K562 (cell line): ENCODE data around the gene HEG1.

Experiments
- FOSL1 ChIP-seq: fragments of 200-800 bp; sonication (Bioruptor generic); conservative IDR thresholded peaks from 2 replicates; pipeline ENCODE4 v1.6.1; 2016; ENCODE audit warnings: missing genetic modification characterization, missing compliant biosample characterization
- FOXM1 ChIP-seq, 2 experiments: fragments of 450-650 bp in 1 of 2; sonication (generic) in 1 of 2; formaldehyde crosslinking in 1 of 2; IDR thresholded peaks; 2 replicates each; pipeline versions ENCODE4 v1.6.1 to v1.9.0; 2017 to 2022; ENCODE audit warnings: low read depth in 2 of 2, mild to moderate bottlenecking in 2 of 2, missing genetic modification reagents in 1 of 2, moderate library complexity in 1 of 2
- GTF2B ChIP-seq: IDR thresholded peaks from 2 replicates; pipeline ENCODE4 v1.6.1; 2011; ENCODE audit not compliant: insufficient read length; ENCODE audit errors: extremely low read depth
- KLF6 ChIP-seq: fragments of 250-450 bp; sonication (Bioruptor Pico); IDR thresholded peaks from 2 replicates; pipeline ENCODE4 v1.4.0; 2020; ENCODE audit warnings: mild to moderate bottlenecking, moderate library complexity, borderline replicate concordance
- MBD2 ChIP-seq: sonication (generic); IDR thresholded peaks from 2 replicates; pipeline ENCODE4 v1.6.1; 2016; ENCODE audit warnings: low read depth, borderline replicate concordance
- SRSF9 ChIP-seq: fragments of 200-400 bp; formaldehyde crosslinking; IDR thresholded peaks from 2 replicates; pipeline ENCODE4 v1.6.1; 2017; ENCODE audit warnings: low read depth, low read length, borderline replicate concordance
- TGIF2 ChIP-seq: sonication (generic); formaldehyde crosslinking; IDR thresholded peaks from 2 replicates; pipeline ENCODE4 v1.8.1; 2022; ENCODE audit warnings: mild to moderate bottlenecking, missing genetic modification reagents, moderate library complexity
- ZBTB49 ChIP-seq: sonication (generic); formaldehyde crosslinking; IDR thresholded peaks from 2 replicates; pipeline ENCODE4 v1.8.0; 2022; ENCODE audit warnings: missing genetic modification reagents, mild to moderate bottlenecking, borderline replicate concordance
- ZNF239 ChIP-seq: fragments of 250-450 bp; sonication (Bioruptor Pico); IDR thresholded peaks from 2 replicates; pipeline ENCODE4 v1.4.0; 2020; ENCODE audit warnings: mild to moderate bottlenecking
- ZNF354B ChIP-seq: fragments of 250-450 bp; sonication (Bioruptor Pico); IDR thresholded peaks from 2 replicates; pipeline ENCODE4 v1.4.0; 2020

GRCh38 chr3:125033135-125033534 lies 22.7 kb downstream of the HEG1 start:
- TF ChIP-seq FOXM1 (IDR thresholded peaks at IDR 0.05; ENCODE audit: low read depth) (no peak), FOXM1 (CRISPR knock-in tag; IDR thresholded peaks at IDR 0.05; ENCODE audit: low read depth) (no peak), GTF2B (no peak), TGIF2 (no peak), FOSL1 (tag) (no peak), SRSF9 (no peak), KLF6 (CRISPR knock-in tag) (no peak), MBD2 (no peak), ZNF239 (no peak), ZBTB49 (CRISPR knock-in tag) (no peak), ZNF354B (CRISPR knock-in tag) (no peak)
